DMS79 (cell line): Measurements from ENCODE around the gene HNF4A.

Source experiments
- DNase-seq: peaks from one replicate; lab custom pipeline; 2025; lab: John Stamatoyannopoulos, UW

HNF4A gene

DNA sequence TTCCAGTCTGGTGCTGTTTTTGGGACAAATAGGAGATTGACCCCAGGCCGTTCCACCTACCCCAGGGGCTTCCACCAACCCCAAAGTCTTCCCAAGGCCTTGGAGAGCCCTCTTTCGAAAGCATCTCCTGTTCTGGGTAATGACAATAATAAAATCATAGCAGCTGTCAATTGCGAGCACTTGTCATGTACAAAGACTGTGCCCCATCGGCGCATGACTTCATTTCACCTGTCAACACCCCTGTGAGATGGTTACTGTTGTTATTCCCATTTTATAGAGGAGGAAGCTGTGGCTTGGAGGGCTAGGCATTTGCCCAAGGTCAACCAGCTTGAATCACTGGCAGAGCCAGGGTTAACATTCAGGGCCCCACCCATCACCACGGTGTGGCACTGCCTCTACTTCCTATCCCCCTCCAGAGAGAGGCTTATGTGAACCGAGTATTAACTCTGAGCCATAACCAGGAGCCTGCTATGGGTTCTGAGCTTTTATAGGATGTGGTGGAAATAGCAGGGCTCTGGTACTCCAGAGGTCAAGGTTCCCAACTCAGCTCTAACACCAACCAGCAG, 51.2 kb downstream of the HNF4A start:
- no peak for DNase-seq

DNA sequence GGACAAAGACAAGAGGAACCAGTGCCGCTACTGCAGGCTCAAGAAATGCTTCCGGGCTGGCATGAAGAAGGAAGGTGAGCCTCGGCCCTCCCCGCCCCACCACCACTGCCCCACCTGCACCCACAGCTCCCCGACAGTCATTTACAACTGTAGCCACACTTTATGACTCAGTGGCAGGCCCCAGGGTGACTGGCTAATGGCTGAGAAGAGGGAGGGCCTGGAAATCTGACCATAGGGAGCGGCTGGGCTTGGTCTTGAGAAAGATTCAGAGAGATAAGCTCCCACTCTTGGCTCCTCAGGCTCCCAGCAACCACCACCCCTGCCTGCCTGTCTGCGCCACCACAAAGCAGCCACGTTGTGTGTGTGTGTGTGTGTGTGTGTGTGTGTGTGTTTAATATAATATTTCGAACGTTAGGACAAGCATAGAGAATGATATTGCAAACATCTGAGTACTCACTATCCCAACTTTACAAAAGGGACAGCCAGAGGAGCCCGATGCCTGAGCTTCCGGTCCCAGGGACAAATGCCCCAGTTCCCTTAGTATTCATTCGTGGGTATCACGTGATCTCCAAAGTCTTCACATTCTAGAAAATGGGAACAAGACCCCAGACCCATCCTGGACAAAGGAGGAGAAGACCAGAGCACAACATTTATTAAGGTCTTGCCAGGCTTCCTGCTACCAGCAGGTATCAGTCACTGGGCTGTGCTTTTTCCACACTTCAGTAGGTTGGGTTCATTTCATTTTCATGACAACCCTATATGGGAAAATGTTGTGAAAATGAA, 52.1 kb downstream of the HNF4A start:
- DNase-seq, result no peak

DNA sequence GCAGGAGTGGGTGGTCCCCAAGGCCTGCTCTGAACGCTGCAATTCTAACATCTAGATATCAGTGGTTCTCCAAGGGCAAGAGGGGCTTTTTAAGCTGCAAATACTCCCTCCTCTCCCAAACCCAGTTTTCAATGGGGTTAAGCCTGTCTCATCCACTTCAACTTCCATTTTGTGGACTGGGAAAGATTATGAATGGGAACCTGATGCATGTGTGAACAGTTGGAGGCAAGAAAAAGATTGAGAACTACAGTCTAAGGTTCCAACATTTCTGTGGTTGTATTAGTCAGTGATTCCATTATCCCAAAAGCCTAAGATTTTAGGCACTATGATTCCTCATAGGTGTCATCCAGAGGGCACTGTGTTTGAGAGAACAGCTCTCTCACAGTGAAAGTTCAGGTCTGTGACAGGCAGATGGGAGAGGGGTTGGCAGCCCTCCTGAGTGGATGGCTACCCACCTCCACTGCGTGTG, 53.7 kb downstream of the HNF4A start:
- DNase-seq, result no peak

DNA sequence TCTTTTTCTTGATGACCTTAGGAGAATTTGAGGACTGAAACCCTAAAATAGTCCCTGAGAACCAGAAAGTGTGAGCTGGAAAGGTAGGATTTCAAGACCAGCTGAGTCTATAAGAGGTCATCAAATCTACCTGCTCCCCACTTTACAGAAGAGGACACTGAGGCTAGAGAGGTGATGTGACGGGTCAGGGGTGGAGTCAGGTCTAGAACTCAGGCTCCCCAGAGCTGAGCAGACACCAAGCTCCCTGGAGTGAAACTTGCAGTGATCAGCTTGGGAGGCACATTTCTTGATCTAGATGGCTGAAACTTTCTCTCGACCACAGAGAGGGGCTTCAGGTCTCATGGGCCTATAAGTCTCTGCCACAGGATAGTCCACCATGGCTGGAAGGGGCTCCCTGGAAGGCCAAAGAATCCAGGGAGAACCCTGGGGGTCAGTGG, 55.1 kb downstream of the HNF4A start:
- DNase-seq, result no peak

DNA sequence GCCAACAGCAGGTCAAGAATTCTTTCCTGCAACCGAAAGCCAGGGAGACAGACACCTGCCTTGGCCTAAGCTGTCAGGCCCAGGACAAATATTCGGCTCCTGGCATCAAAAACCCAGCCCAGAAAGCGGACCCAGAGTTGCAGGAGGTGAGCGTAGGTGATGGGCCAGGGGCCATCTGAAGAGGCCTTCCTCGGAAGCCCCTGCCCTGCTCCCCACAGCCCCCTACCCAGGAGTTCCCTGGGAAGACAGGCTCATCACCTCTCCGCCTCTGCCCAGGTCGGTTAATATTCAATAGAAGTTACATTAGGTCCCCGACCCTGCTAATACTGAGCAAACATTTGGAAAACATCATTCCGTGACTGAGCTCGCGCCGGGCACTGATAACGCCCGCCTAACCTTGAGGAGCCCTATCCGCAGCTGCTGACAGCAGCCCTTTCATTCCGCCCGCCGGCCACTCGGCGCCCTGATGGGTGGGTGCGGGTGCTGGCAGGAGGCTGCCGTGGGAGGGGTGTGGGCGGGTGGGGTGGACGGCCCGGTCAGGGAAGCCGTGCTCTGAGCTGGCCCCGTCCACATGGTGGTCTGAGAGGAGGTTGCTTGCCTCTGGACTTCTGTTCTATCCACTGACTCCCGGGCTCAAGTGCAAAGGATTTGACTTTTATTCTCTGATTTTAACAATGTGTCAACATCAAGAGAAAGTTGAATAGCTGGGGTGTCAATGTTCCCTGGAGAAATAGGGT, 55.7 kb downstream of the HNF4A start:
- no peak for DNase-seq

DNA sequence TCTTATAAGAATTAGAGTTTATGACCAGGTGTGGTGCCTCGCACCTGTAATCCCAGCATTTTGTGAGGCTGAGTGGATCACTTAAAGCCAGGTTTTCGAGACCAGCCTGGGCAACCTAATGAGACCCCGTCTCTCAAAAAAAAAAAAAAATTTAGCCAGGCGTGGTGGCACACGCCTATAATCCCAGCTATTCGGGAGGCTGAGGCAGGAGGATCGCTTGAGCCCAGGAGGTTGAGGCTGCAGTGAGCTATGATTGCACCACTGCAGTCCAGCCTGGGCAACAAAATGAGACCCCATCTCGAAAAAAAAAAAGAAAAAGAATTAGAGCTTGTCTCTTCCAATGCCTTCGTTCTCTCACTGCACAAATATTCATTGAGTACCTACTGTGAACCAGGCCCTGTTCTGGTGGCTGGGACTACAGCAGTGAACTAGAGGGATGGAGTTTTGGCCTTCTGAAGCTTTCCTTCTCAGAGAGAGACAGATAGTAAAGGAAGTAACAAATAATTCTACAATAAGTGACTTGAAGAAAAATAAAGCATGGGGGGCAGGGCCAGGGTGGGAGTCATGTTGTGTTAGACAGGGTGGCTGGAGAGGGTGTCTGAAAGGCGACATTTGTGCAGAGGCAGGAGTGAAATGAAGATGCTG, 56.4 kb downstream of the HNF4A start:
- DNase-seq, result no peak

DNA sequence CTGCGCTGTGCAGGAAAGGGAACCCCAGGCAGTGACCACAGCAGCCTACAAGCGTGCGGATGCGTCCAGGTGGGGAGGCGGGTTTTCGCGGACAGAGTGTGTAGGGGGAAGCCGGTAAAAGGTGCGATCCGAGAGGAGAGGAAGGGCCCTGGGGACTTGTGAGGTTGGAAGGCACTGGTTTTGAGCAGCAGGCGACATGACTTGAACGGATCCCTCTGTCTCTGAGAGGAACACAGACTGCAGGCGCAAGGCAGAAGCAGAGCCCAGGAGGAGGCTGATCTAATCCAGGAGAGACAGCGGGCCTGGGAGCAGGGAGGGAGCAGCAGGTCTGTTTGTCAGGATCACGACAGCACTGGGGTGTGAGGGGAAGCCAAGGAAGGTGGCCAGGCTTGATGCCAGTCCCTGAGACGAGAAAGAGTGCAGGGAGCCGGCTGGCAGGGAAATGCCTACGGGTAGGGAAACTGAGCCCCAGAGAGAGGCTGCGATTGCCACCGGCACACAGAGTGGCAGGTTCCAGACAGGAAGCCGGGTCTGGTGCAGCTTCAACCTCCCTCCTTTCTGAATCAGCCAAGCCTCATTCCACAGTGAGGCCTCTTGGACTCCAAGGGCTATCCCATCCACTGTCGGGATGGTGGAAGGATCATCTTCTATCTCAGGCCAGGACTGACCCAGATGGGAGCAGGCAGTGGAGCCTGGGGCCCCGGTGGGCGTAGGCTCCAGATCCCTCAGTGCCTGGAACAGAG, 57.1 kb downstream of the HNF4A start:
- DNase-seq, result no peak

DNA sequence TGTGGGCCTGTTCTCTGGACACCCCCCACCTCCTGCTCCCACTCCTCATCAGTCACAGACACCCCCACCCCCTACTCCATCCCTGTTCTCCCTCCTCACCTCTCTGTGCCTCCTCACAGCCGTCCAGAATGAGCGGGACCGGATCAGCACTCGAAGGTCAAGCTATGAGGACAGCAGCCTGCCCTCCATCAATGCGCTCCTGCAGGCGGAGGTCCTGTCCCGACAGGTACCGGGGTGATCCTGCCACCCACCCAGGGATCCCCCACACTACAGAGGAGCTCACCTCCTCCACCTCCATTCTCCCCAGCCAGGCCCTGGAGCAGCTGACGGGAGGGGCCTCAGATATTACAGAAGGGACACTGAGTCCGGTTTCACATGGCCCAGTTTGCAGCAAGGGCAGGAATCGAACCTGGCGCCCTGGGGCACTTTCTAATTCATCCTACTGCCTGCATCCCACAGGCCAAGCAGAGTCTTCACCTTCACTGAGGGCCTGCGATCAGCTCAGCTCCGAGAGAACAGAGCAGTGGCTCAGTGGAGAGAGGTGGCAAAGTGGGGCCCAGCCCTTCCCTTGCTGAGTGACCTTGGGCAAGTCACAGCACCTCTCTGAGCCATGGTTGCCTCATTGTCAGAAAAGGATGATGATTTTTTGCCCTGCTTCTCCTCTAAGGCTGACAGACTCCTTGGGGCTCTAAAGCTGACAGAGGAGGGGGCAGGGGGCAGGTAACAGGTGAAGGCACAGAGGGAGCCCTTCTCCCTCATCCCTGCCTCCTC, 58.3 kb downstream of the HNF4A start:
- no peak for DNase-seq

DNA sequence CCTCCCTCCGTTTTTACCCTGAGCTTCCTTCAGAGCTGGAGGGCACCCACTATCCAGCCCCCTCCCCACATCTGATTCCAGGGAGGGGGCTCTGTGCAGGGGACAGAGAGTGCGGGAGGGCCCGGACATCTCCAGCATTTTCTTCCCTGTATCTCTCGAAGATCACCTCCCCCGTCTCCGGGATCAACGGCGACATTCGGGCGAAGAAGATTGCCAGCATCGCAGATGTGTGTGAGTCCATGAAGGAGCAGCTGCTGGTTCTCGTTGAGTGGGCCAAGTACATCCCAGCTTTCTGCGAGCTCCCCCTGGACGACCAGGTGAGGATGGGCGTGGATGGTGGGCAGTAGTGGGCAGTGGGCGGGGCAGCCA, 58.8 kb downstream of the HNF4A start:
- DNase-seq, result no peak

DNA sequence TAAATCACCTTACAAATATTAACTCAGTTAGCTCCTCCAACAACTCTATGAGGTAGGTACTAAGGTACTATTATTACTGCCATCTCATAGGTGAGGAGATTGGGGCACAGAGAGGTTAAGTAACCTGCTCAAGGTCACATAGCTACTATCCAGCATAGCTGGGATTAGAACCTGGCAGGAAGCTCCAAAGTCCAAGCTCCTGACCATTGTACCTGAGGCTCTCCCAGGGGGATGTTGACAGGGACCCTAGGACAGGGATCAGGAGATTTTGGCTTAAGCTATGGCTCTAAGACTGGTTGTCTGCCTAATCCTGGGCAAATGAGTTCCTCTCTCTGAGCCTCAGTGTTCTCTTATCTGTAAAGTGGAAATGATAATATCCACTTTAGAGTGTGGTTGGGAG, 59.3 kb downstream of the HNF4A start:
- no peak for DNase-seq

DNA sequence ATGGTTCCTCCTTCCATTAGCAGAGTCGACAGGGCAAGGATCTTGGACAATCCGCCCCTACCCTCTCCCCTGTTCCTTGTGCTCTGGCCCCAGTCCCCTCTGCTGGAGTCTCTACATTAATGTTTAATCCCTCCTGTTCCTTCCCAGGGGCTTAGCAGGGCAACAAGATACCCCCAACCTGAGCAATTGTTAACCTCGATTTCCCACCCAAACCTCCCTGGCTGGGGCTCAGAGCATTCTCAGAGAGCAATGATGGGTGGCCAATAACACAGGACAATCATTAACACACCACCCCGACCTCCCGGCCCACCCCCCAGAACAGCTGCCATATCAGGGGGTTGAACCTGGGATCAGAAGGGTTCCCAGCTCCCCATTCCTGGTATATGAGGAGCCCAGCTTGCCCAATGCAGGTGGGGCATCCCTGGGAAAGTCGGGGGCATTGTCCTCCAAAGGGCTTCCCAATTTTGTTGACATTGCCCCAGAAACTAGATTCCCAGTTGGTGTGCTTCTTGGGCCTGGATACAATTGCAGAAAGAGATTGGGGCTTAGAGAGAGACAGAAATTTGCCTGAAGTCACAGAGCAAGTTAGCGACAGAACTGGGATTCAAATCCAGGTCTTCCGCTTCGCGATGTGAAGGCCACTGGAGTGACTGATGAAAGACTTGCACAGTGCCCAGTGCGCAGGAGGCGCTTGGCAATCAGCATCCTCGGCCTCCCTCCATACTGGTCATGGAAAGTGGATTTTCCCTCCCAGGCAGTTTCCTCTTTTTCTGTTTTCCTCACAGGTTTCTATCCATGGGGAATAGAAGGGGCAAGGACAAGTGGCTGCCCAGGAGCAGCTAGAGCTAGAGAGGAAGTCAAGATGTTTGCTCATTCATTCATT, 60.6 kb downstream of the HNF4A start:
- DNase-seq, result no peak

DNA sequence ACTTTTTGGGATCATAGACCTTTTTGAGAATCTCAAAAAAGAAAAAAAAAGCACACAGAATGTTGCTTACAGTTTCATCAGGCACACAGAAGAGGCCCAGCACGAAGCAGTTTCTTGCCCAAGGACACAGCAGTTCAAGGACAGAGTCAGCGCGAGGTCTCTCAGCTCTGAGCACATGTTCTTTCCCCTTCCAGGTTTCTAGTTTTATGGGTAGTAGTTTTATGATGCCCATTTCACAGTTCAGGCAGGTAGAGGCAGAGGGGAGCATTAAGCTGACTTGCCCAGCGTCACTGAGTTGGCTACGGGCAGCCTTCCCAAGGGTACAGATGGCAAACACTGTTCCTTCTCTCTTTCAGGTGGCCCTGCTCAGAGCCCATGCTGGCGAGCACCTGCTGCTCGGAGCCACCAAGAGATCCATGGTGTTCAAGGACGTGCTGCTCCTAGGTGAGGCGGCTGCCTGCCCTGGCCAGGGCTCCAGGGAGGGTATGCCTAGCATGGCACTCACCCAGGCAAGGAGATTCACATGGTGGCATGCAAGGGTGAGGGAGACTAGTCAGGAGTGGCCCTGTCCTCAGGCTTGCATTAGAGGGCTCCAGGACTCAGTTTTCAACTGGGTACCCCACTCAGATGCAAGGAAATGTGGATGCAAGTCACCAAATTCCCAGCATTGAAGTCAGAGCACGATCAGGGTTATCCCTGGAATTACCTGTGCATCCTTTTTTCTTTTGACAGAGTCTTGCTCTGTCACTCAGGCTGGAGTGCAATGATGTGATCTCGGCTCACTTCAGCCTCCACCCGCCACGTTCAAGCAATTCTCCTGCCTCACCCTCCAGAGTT, 62.8 kb downstream of the HNF4A start:
- DNase-seq, result no peak

DNA sequence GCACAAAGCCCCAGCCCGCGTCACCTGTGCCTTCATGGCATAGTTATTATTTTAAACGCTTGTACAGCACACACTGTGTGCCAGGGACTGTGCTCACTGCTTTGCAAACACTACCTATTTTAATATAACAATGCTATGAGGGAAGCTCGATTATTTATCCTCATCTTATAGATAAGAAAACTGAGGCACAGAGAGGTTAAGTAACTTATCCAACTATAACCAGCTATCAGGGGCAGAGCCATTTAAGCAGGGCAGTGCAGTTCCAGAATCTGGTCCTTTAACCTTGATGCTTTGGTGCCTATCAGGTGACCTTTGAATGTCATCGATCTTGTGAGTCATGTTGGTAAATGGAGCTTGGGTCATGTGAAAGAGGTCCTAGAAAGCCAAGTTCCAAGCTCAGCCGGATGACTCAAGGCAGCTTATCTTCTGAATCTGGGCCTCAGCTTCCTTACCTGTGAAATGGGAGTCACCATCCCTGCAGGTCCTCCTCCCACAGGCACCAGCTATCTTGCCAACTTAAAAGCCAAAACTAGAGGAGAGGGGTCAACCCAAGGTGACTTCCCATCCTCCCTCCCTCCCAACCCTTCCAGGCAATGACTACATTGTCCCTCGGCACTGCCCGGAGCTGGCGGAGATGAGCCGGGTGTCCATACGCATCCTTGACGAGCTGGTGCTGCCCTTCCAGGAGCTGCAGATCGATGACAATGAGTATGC, 63.8 kb downstream of the HNF4A start:
- DNase-seq, result no peak

DNA sequence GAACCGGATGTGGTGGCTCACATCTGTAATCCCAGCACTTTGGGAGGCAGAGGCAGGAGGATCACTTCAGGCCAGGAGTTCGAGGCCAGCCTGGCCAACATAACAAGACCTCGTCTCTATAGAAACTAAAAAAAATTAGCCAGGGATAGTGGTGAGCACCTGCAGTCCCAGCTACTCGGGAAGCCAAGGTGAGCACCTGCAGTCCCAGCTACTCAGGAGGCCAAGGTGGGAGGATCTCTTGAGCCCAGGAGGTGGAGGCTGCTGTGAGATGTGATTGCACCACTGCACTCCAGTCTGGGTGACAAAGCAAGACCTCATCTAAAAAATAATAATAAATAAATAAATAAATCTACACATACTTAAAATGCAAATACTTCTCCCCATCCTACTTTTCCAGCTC, 65.0 kb downstream of the HNF4A start:
- no peak for DNase-seq

DNA sequence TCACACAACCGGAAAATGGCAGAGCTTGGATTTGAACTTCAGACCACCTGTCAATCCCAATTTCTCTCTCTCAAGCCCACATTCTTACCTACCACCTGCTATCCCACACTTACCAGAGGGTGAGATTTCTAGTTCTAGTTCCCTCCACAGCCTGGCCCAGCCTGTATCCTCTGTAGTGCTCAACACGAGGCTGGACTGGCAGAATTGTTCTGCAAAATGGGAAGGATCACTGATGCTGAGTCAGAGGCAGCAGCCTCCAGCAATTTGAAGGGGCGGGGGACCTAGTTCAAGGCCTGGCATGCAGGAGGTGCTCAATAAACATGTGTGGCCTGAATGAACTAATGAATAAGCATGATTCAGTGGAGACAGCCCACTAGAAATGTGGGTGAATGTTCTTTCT, 66.6 kb downstream of the HNF4A start:
- no peak for DNase-seq

DNA sequence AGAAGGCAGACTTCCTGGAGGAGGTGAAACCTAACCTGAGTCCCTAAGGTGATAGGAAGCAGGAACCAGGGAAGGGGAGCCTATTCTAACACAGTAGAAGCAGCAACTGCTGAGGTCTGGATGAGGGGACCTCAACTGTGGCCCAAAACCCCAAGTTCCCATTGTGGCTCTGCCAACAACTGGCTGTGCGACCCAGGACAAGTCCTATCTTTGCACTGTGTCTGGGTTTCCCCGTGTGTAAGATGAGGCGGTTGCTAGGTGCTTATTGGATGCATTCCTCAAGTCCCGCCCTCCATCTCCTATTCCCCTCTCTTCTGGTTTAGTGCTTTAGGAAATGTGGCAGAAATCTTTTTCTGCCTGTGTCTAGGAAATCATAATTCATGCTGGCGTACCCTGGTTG, 68.0 kb downstream of the HNF4A start:
- no peak for DNase-seq

DNA sequence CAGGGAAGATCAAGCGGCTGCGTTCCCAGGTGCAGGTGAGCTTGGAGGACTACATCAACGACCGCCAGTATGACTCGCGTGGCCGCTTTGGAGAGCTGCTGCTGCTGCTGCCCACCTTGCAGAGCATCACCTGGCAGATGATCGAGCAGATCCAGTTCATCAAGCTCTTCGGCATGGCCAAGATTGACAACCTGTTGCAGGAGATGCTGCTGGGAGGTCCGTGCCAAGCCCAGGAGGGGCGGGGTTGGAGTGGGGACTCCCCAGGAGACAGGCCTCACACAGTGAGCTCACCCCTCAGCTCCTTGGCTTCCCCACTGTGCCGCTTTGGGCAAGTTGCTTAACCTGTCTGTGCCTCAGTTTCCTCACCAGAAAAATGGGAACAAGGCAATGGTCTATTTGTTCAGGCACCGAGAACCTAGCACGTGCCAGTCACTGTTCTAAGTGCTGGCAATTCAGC, 68.6 kb downstream of the HNF4A start:
- DNase-seq, result no peak

DNA sequence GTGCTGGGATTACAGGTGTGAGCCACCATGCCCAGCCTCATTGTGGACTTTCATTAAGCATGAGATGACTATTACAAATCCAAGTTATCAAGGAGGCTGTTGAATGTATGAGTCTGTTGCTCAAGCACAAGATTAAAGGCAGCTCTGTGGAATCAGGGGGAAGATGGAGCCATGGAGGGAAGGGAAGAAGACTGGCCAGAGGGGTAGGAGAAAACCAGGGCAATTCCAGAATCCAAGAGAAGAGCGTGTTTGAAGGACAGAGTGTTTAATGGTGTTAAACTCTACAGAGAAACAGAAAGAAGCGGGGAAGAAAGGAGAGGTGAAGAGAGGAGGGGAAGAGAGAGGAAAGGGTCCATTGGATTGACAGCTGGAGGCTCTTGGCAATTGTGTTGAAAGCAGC, 70.4 kb downstream of the HNF4A start:
- no peak for DNase-seq
